DND-41 (cell line): ENCODE data around the gene CHMP6.

ENCODE experiments used
- ATAC-seq: fragments of 200-7000 bp; cut with Tn5 transposase; 3 replicates; pipeline ENCODE4 v1.9.1; 2021; ENCODE audit warnings: low read depth; ENCODE audit not compliant: insufficient read depth
- DNase-seq: peaks from one replicate; pipeline ENCODE4 v3.0.0-alpha.2; 2020
- H2AFZ ChIP-seq: 2 replicates; pipeline ENCODE4 v1.6.0; 2012; ENCODE audit warnings: low read depth, low read length
- H3K27ac ChIP-seq: 2 replicates; pipeline ENCODE4 v1.5.1; 2012; ENCODE audit warnings: low read length, inconsistent platforms
- H3K27me3 ChIP-seq: fragments of 200-600 bp; sonication (generic); 2 replicates; pipeline ENCODE4 v1.6.0; 2012; ENCODE audit warnings: low read length, mild to moderate bottlenecking, inconsistent platforms; ENCODE audit not compliant: insufficient read depth, poor library complexity
- H3K36me3 ChIP-seq: 2 replicates; pipeline ENCODE4 v1.5.1; 2012; ENCODE audit warnings: low read length, inconsistent platforms; ENCODE audit not compliant: insufficient read depth
- H3K4me1 ChIP-seq: 2 replicates; pipeline ENCODE4 v1.5.1; 2012; ENCODE audit warnings: mild to moderate bottlenecking, low read length; ENCODE audit not compliant: insufficient read depth
- H3K4me2 ChIP-seq: 2 replicates; pipeline ENCODE4 v1.6.0; 2012; ENCODE audit warnings: mild to moderate bottlenecking, moderate library complexity, low read length, inconsistent platforms; ENCODE audit not compliant: insufficient read depth
- H3K4me3 ChIP-seq, 2 experiments: fragments of 200-600 bp in 1 of 2; shearing (Covaris generic) in 1 of 2; 2 replicates each; pipeline ENCODE4 v1.5.1; 2012 to 2016; ENCODE audit warnings: inconsistent platforms in 2 of 2, low read length in 2 of 2, mild to moderate bottlenecking in 2 of 2, low read depth in 1 of 2, moderate library complexity in 1 of 2
- H3K79me2 ChIP-seq: 2 replicates; pipeline ENCODE4 v1.6.0; 2012; ENCODE audit warnings: low read length, inconsistent platforms; ENCODE audit not compliant: insufficient read depth
- H3K9ac ChIP-seq: 2 replicates; pipeline ENCODE4 v1.6.0; 2012; ENCODE audit warnings: low read depth, mild to moderate bottlenecking, inconsistent platforms, low read length, moderate library complexity
- H3K9me3 ChIP-seq: 2 replicates; pipeline ENCODE4 v1.5.1; 2012; ENCODE audit warnings: low read length, moderate library complexity, mild to moderate bottlenecking, inconsistent platforms; ENCODE audit not compliant: insufficient read depth, severe bottlenecking
- H4K20me1 ChIP-seq: 2 replicates; pipeline ENCODE4 v1.6.0; 2012; ENCODE audit warnings: low read length; ENCODE audit not compliant: insufficient read depth
- EZH2 ChIP-seq: IDR thresholded peaks from 3 replicates; pipeline ENCODE4 v1.6.1; 2012; ENCODE audit warnings: borderline replicate concordance, low read depth, mild to moderate bottlenecking, moderate library complexity, low read length, inconsistent platforms; ENCODE audit not compliant: severe bottlenecking
- TF ChIP-seq, protein P1 (sequence below): IDR thresholded peaks from 2 replicates; pipeline ENCODE4 v1.5.1; 2012; ENCODE audit warnings: borderline replicate concordance, low read length, moderate library complexity, mild to moderate bottlenecking; ENCODE audit not compliant: poor library complexity, severe bottlenecking; ENCODE audit errors: extremely low read depth

The CHMP6 gene

GRCh38 chr17:81046770-81047359 is 55.2 kb downstream of the CHMP6 start:
- peaks cover 7% of the 10 kb centered on the region for H4K20me1 ChIP-seq
- H3K4me1 ChIP-seq, result no peaks in the 10 kb centered on the region
- H3K9ac ChIP-seq, result no peak overlapping the region
- DNase-seq (no peak), ATAC-seq (no peak)
- H3K27me3 ChIP-seq, result no peaks in the 10 kb centered on the region
- H3K27ac ChIP-seq, result no peak overlapping the region
- no peak overlapping the region for H3K4me3 ChIP-seq
- no peak overlapping the region for H3K4me2 ChIP-seq
- H3K9me3 ChIP-seq, result no peaks in the 10 kb centered on the region
- H3K79me2 ChIP-seq, result no peaks in the 10 kb centered on the region
- H3K36me3 ChIP-seq, result no peaks in the 10 kb centered on the region
- no peak overlapping the region for H2AFZ ChIP-seq
- TF ChIP-seq EZH2, result no peak
- TF ChIP-seq, protein P1, sequence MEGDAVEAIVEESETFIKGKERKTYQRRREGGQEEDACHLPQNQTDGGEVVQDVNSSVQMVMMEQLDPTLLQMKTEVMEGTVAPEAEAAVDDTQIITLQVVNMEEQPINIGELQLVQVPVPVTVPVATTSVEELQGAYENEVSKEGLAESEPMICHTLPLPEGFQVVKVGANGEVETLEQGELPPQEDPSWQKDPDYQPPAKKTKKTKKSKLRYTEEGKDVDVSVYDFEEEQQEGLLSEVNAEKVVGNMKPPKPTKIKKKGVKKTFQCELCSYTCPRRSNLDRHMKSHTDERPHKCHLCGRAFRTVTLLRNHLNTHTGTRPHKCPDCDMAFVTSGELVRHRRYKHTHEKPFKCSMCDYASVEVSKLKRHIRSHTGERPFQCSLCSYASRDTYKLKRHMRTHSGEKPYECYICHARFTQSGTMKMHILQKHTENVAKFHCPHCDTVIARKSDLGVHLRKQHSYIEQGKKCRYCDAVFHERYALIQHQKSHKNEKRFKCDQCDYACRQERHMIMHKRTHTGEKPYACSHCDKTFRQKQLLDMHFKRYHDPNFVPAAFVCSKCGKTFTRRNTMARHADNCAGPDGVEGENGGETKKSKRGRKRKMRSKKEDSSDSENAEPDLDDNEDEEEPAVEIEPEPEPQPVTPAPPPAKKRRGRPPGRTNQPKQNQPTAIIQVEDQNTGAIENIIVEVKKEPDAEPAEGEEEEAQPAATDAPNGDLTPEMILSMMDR, result no peak

GRCh38 chr17:81048827-81049371 is 57.3 kb downstream of the CHMP6 start:
- no peak overlapping the region for H3K27ac ChIP-seq
- TF ChIP-seq, protein P1, result no peak
- TF ChIP-seq EZH2, result no peak
- no peak overlapping the region for H2AFZ ChIP-seq
- no peaks in the 10 kb centered on the region for H3K27me3 ChIP-seq
- H4K20me1 ChIP-seq, result peaks cover 10% of the 10 kb centered on the region
- no peaks in the 10 kb centered on the region for H3K36me3 ChIP-seq
- ATAC-seq (no peak), DNase-seq (no peak)
- no peaks in the 10 kb centered on the region for H3K79me2 ChIP-seq
- H3K4me1 ChIP-seq, result no peaks in the 10 kb centered on the region
- no peak overlapping the region for H3K4me2 ChIP-seq
- no peak overlapping the region for H3K9ac ChIP-seq
- H3K4me3 ChIP-seq, result no peak overlapping the region
- no peaks in the 10 kb centered on the region for H3K9me3 ChIP-seq

- Histone ChIP-seq H3K27me3 (no peaks in the 10 kb centered on the region), H4K20me1 (peaks cover 10% of the 10 kb centered on the region), H3K27ac (no peak overlapping the region), H3K4me2 (no peak overlapping the region), H3K9me3 (no peaks in the 10 kb centered on the region), H3K9ac (no peak overlapping the region), H3K4me3 (no peak overlapping the region), H3K79me2 (no peaks in the 10 kb centered on the region), H3K36me3 (no peaks in the 10 kb centered on the region), H3K4me1 (no peaks in the 10 kb centered on the region), H2AFZ (no peak overlapping the region)
- no peak for TF ChIP-seq EZH2
- TF ChIP-seq, protein P1, result no peak
- ATAC-seq (no peak), DNase-seq (no peak)
Observed at GRCh38 chr17:81049372-81049911, 57.8 kb downstream of the CHMP6 start.
